ENCODE measurements around the gene PLXNA4. TPM values are rescaled to one million over a fixed set of nuclear protein-coding genes. Genes with fewer than 3 reads are reported as not detected.

Gene PLXNA4
- total RNA-seq, 2 donors from 2014 or later = 9.5 to 18.0 TPM

- no peak for TF ChIP-seq CTCF (IDR thresholded peaks at IDR 0.05)
Measured at GRCh38 chr7:132498319-132498718, 78.0 kb downstream of the PLXNA4 start.

GRCh38 chr7:132497098-132497497 lies 79.2 kb downstream of the PLXNA4 start:
- H3K36me3 ChIP-seq = no peaks in the 10 kb centered on the region
- H3K9me3 ChIP-seq = no peaks in the 10 kb centered on the region
- no peaks in the 10 kb centered on the region for H3K27me3 ChIP-seq
- no peak overlapping the region for H3K4me3 ChIP-seq
- no peak for TF ChIP-seq CTCF (IDR thresholded peaks at IDR 0.05)
- H3K27ac ChIP-seq = no peak overlapping the region
- H3K4me1 ChIP-seq = peaks cover 0 to 24% of the 10 kb centered on the region in 2 donors
- DNase-seq (ENCODE audit: low spot score) = no peak

More at GRCh38 chr7:132498319-132498718, 78.0 kb downstream of the PLXNA4 start:
- peaks cover 0 to 24% of the 10 kb centered on the region in 2 donors for H3K4me1 ChIP-seq
- no peaks in the 10 kb centered on the region for H3K36me3 ChIP-seq
- no peak overlapping the region for H3K27ac ChIP-seq
- DNase-seq (ENCODE audit: low spot score) = no peak
- H3K4me3 ChIP-seq = no peak overlapping the region
- H3K27me3 ChIP-seq = no peaks in the 10 kb centered on the region
- no peaks in the 10 kb centered on the region for H3K9me3 ChIP-seq

GRCh38 chr7:132495936-132496335 lies 80.3 kb downstream of the PLXNA4 start:
- H3K36me3 ChIP-seq = no peaks in the 10 kb centered on the region
- H3K27me3 ChIP-seq = no peaks in the 10 kb centered on the region
- TF ChIP-seq CTCF (IDR thresholded peaks at IDR 0.05) = no peak
- no peaks in the 10 kb centered on the region for H3K9me3 ChIP-seq
- no peak overlapping the region for H3K4me3 ChIP-seq
- no peak overlapping the region for H3K27ac ChIP-seq
- no peak for DNase-seq (ENCODE audit: low spot score)
- H3K4me1 ChIP-seq = peaks cover 0 to 20% of the 10 kb centered on the region in 2 donors

- H3K27ac ChIP-seq = no peak overlapping the region
- H3K4me3 ChIP-seq = no peak overlapping the region
- no peak for TF ChIP-seq CTCF (IDR thresholded peaks at IDR 0.05)
- no peaks in the 10 kb centered on the region for H3K9me3 ChIP-seq
- no peak for DNase-seq (ENCODE audit: low spot score)
- H3K27me3 ChIP-seq = no peaks in the 10 kb centered on the region
- peaks cover 0 to 7% of the 10 kb centered on the region in 2 donors for H3K4me1 ChIP-seq
- no peaks in the 10 kb centered on the region for H3K36me3 ChIP-seq
Measured at GRCh38 chr7:132494474-132494873, 81.8 kb downstream of the PLXNA4 start.

- Histone ChIP-seq H3K4me3 (no peak overlapping the region), H3K36me3 (no peaks in the 10 kb centered on the region), H3K27me3 (no peaks in the 10 kb centered on the region), H3K27ac (no peak overlapping the region), H3K4me1 (no peaks in the 10 kb centered on the region), H3K9me3 (no peaks in the 10 kb centered on the region)
- TF ChIP-seq CTCF (IDR thresholded peaks at IDR 0.05) = no peak
- DNase-seq (ENCODE audit: low spot score) = no peak
Measured at GRCh38 chr7:132492823-132493445, 83.3 kb downstream of the PLXNA4 start.

GRCh38 chr7:132491391-132491945 lies 84.8 kb downstream of the PLXNA4 start:
- TF ChIP-seq CTCF (IDR thresholded peaks at IDR 0.05) = no peak
- Histone ChIP-seq H3K27me3 (no peaks in the 10 kb centered on the region), H3K9me3 (no peaks in the 10 kb centered on the region), H3K36me3 (no peaks in the 10 kb centered on the region), H3K27ac (no peak overlapping the region), H3K4me3 (no peak overlapping the region), H3K4me1 (peaks cover 0 to 3% of the 10 kb centered on the region in 2 donors)
- DNase-seq (ENCODE audit: low spot score) = no peak

All from right atrium auricular region (tissue), 2 donors.